Kidney glomerular epithelial cell (primary cell): ENCODE measurements around the gene GFI1B.
"Not testable (repeated sequence)": the region's sequence is repeated elsewhere in the genome, so short reads cannot be mapped to it uniquely, and the experiment has no call there.

Experiments used
- DNase-seq: peaks from one replicate; lab custom pipeline; 2025; lab: John Stamatoyannopoulos, UW

The GFI1B gene

GRCh38 chr9:133009906-133010582 lies 31.6 kb downstream of the GFI1B start:
- DNase-seq = no peak

GRCh38 chr9:133014696-133015095 lies 36.2 kb downstream of the GFI1B start:
- no peak for DNase-seq

GRCh38 chr9:133023117-133023890 lies 44.8 kb downstream of the GFI1B start:
- DNase-seq = no peak

GRCh38 chr9:133026426-133026825 lies 47.9 kb downstream of the GFI1B start:
- DNase-seq = no peak

GRCh38 chr9:133027134-133027533 lies 48.6 kb downstream of the GFI1B start:
- no peak for DNase-seq

GRCh38 chr9:133028221-133028620 lies 49.7 kb downstream of the GFI1B start:
- no peak for DNase-seq

GRCh38 chr9:133029994-133030316 lies 51.5 kb downstream of the GFI1B start:
- no peak for DNase-seq

- DNase-seq = peak; percentile 99
These were observed 52.0 kb downstream of the GFI1B start, which contains the start of gene GTF3C5 for GRCh38 chr9:133030317-133031129. GTF3C5 (plus strand) TSS chr9:133030997; CDS start chr9:133031012, 15 bp downstream.

- no peak for DNase-seq
These were observed 52.6 kb downstream of the GFI1B start for GRCh38 chr9:133031130-133031422.

GRCh38 chr9:133031496-133031911 lies 53.0 kb downstream of the GFI1B start:
- DNase-seq = no peak

GRCh38 chr9:133032171-133032570 lies 53.7 kb downstream of the GFI1B start:
- DNase-seq = no peak

- no peak for DNase-seq
These were observed 57.2 kb downstream of the GFI1B start for GRCh38 chr9:133035669-133036068.

GRCh38 chr9:133037775-133038515 lies 59.5 kb downstream of the GFI1B start:
- DNase-seq = no peak

- not testable (repeated sequence) for DNase-seq
These were observed 62.5 kb downstream of the GFI1B start for GRCh38 chr9:133040892-133041479.
